GM18909 (cell line): ENCODE results near the gene ZNF496.
"Not testable (repeated sequence)": the region's sequence is repeated elsewhere in the genome, so short reads cannot be mapped to it uniquely, and the experiment has no call there.

Source experiments
- ATAC-seq: cut with Tn5 transposase; IDR thresholded peaks from one replicate; pipeline ENCODE4 v1.9.1; 2021; ENCODE audit warnings: mild to moderate bottlenecking; ENCODE audit not compliant: unreplicated experiment, poor library complexity

The ZNF496 gene

DNA sequence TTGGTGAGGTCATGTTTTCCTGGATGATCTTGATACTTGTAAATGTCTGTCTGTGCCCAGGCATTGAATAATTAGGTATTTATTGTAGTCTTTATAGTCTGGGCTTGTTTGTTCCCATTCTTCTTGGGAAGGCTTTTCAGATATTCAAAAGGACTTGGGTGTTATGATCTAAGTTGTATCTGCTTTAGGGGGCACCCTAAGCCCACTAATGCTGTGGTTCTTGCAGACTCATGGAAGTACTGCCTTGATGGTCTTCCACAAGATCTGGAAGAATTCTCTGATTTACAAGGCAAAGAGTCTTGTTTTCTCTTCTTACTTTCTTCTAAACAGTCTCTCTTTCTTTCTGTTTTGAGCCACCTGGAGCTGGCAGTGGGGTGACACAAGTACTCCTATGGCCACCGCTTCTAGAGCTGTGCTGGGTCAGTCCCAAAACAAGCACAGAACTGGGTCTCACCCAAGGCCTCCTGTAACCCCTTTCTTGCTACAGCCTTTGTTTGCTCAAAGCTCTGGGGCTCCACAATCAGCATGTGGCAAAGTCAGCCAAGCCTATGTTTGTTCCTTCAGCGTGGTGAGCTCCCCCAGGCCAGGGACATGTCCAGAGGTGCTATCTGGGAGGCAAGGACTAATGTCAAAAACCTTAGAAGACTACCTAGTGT, 63.1 kb downstream of the ZNF496 start:
- no peak for ATAC-seq

DNA sequence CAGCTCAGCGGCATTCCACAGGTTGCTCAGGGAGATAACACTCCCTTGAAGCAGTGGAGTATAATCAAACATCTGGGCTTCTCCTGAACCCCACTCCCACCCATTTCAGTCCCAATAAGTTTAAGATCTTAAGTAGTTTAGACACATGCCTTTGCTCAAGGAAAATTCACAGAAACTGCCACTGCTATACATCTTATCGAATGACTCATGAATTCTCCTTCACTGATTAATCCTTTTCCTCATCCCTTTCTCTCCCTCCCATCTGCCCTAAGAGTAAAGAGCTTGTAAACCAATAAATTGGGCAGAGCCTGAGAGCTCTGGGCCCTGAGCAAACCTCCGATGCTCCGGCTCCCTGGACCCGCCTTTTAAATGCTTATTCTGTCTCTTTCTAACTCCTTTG, 65.6 kb downstream of the ZNF496 start:
- ATAC-seq: no peak

DNA sequence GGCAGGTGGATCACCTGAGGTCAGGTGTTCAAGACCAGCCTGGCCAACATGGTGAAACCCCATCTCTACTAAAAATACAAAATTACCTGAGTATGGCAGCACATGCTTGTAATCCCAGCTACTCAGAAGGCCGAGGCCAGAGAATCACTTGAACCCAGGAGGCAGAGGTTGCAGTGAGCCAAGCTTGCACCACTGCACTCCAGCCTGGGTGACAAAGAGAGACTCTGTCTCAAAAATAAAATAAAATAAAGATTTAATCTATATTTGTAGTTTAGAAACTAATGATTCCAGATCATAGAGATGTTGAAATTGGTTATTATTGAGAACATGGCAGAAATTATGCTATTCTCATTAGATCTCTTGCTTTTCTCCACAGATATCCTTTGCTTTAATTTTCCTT, 75.9 kb downstream of the ZNF496 start, which contains the start of gene VN1R5:
Gene VN1R5, plus strand, starts transcription at position 301 of the 400 bp plus-strand sequence.
- ATAC-seq: not testable (repeated sequence)

DNA sequence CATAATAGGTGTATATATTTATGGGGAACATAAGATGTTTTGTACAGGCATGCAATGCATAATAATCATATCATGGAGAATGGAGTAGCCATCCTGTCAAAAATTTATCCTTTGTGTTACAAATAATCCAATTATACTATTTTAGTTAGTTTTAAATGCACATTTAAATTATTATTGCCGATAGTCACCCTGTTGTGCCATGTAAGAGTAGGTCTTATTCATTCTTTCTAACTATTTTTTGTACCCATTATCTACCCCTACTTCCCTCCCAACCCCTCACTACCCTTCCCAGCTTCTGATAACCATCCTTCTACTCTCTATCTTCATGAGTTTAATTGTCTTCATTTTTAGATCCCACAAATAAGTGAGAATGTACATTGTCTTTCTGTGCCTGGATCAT, 84.1 kb downstream of the ZNF496 start:
- no peak for ATAC-seq
